Activated CD4-positive, alpha-beta T cell treated with anti-CD3 and anti-CD28 coated beads, Interleukin-2, amount 50 U/mL, for 48 hours (primary cell): ENCODE measurements around the gene DCTD.
"Not testable (repeated sequence)": the region's sequence is repeated elsewhere in the genome, so short reads cannot be mapped to it uniquely, and the experiment has no call there.

Experiments used
- DNase-seq, 2 experiments: peaks; one replicate each; pipeline ENCODE4 v3.0.0-alpha.2; 2020

The DCTD gene

GRCh38 chr4:182920676-182921075, 3.5 kb upstream of the DCTD start:
- DNase-seq: no peak

GRCh38 chr4:182918791-182919302, 1.7 kb upstream of the DCTD start:
- peak; percentile 33 to 55 for DNase-seq

GRCh38 chr4:182918044-182918607, 940 bp upstream of the DCTD start:
- no peak for DNase-seq

- peak; percentile 48 to 58 for DNase-seq
Measured at GRCh38 chr4:182916483-182917181, 554 bp downstream of the DCTD start.

GRCh38 chr4:182914357-182914756, 2.8 kb downstream of the DCTD start:
- DNase-seq: no peak

GRCh38 chr4:182913621-182914020, 3.6 kb downstream of the DCTD start:
- DNase-seq: no peak

- DNase-seq: no peak
Measured at GRCh38 chr4:182913036-182913435, 4.2 kb downstream of the DCTD start.

- no peak for DNase-seq
Measured at GRCh38 chr4:182908124-182908523, 9.1 kb downstream of the DCTD start.

GRCh38 chr4:182907396-182907795, 9.8 kb downstream of the DCTD start:
- DNase-seq: no peak

- DNase-seq: no peak
Measured at GRCh38 chr4:182906786-182907185, 10.4 kb downstream of the DCTD start.

GRCh38 chr4:182905038-182905437, 12.1 kb downstream of the DCTD start:
- no peak for DNase-seq

GRCh38 chr4:182904211-182904761, 12.9 kb downstream of the DCTD start:
- DNase-seq: no peak

- no peak for DNase-seq
Measured at GRCh38 chr4:182903013-182903412, 14.2 kb downstream of the DCTD start.

- DNase-seq: no peak
Measured at GRCh38 chr4:182901337-182901736, 15.8 kb downstream of the DCTD start.

GRCh38 chr4:182900021-182900420, 17.2 kb downstream of the DCTD start:
- DNase-seq: not testable (repeated sequence)

GRCh38 chr4:182898479-182898799, 18.7 kb downstream of the DCTD start:
- no peak for DNase-seq

- no peak for DNase-seq
Measured at GRCh38 chr4:182897601-182898478, 19.3 kb downstream of the DCTD start.

- DNase-seq: no peak
Measured at GRCh38 chr4:182896421-182896820, 20.8 kb downstream of the DCTD start.

- DNase-seq: no peak
Measured at GRCh38 chr4:182895791-182896292, 21.3 kb downstream of the DCTD start.

GRCh38 chr4:182894681-182895275, 22.4 kb downstream of the DCTD start:
- no peak for DNase-seq

- DNase-seq: no peak
Measured at GRCh38 chr4:182893474-182894080, 23.6 kb downstream of the DCTD start.

- no peak for DNase-seq
Measured at GRCh38 chr4:182893047-182893446, 24.1 kb downstream of the DCTD start.
